Measurements from ENCODE around the gene RBM47.
A peak's percentile ranks its signal among the peaks of the same experiment; 100 is the strongest.

RBM47 gene

GRCh38 chr4:40586729-40587128, 42.9 kb downstream of the RBM47 start:
- no peak for DNase-seq (ENCODE audit: low read depth)
- no peak for TF ChIP-seq CTCF (IDR thresholded peaks at IDR 0.05; ENCODE audit: control insufficient read depth, extremely low read depth, insufficient read depth)
- H3K4me3 ChIP-seq (ENCODE audit: low read depth, low read length): no peak overlapping the region

- DNase-seq (ENCODE audit: low read depth): no peak
- H3K4me3 ChIP-seq (ENCODE audit: low read depth, low read length): no peak overlapping the region
- no peak for TF ChIP-seq CTCF (IDR thresholded peaks at IDR 0.05; ENCODE audit: control insufficient read depth, extremely low read depth, insufficient read depth)
Measured at GRCh38 chr4:40586034-40586433, 43.6 kb downstream of the RBM47 start.

GRCh38 chr4:40585201-40585799, 44.4 kb downstream of the RBM47 start:
- no peak overlapping the region for H3K4me3 ChIP-seq (ENCODE audit: low read depth, low read length)
- no peak for TF ChIP-seq CTCF (IDR thresholded peaks at IDR 0.05; ENCODE audit: control insufficient read depth, extremely low read depth, insufficient read depth)
- peak; percentile 31 for DNase-seq (ENCODE audit: low read depth)

- no peak for DNase-seq (ENCODE audit: low read depth)
- TF ChIP-seq CTCF (IDR thresholded peaks at IDR 0.05; ENCODE audit: control insufficient read depth, extremely low read depth, insufficient read depth): no peak
- no peak overlapping the region for H3K4me3 ChIP-seq (ENCODE audit: low read depth, low read length)
Measured at GRCh38 chr4:40584517-40585141, 45.0 kb downstream of the RBM47 start.

- no peak for TF ChIP-seq CTCF (IDR thresholded peaks at IDR 0.05; ENCODE audit: control insufficient read depth, extremely low read depth, insufficient read depth)
- no peak overlapping the region for H3K4me3 ChIP-seq (ENCODE audit: low read depth, low read length)
- DNase-seq (ENCODE audit: low read depth): no peak
Measured at GRCh38 chr4:40583850-40584439, 45.7 kb downstream of the RBM47 start.

GRCh38 chr4:40582413-40582812, 47.3 kb downstream of the RBM47 start:
- no peak for DNase-seq (ENCODE audit: low read depth)
- TF ChIP-seq CTCF (IDR thresholded peaks at IDR 0.05; ENCODE audit: control insufficient read depth, extremely low read depth, insufficient read depth): no peak
- no peak overlapping the region for H3K4me3 ChIP-seq (ENCODE audit: low read depth, low read length)

Data from LNCaP clone FGC (cell line).